Ovary (tissue), 9 donors: Measurements from ENCODE around the gene PCDHGC5. TPM values are rescaled to one million over a fixed set of nuclear protein-coding genes. Genes with fewer than 3 reads are reported as not detected.

Experiments
- DNase-seq, 5 donors: peaks; one replicate each; pipeline ENCODE4 v3.0.0-alpha.2; 2019 to 2020
- H3K27ac ChIP-seq, 2 donors: fragments of 200-600 bp; one replicate each; pipeline versions ENCODE4 v1.5.1 to v1.8.0; 2019 to 2022
- H3K27me3 ChIP-seq: fragments of 200-600 bp; one replicate; pipeline ENCODE4 v1.8.0; 2022
- H3K36me3 ChIP-seq: fragments of 200-600 bp; sonication (generic); one replicate; pipeline ENCODE4 v1.5.1; 2019
- H3K4me1 ChIP-seq: one replicate; pipeline ENCODE4 v1.8.1; 2013; ENCODE audit warnings: mild to moderate bottlenecking, moderate library complexity; ENCODE audit not compliant: insufficient read depth
- H3K4me3 ChIP-seq: fragments of 200-600 bp; sonication (generic); one replicate; pipeline ENCODE4 v1.5.1; 2017
- H3K9me3 ChIP-seq, 2 donors: fragments of 200-600 bp in 1 of 2; sonication (generic) in 1 of 2; one replicate each; pipeline versions ENCODE4 v1.5.1 to v1.8.1; 2013 to 2019; ENCODE audit warnings: mild to moderate bottlenecking in 1 of 2, moderate library complexity in 1 of 2
- EP300 ChIP-seq: sonication (generic); formaldehyde crosslinking; IDR thresholded peaks from one replicate; pipeline ENCODE4 v1.6.1; 2017; ENCODE audit warnings: antibody characterized with exemption
- POLR2A ChIP-seq: fragments of 450-650 bp; IDR thresholded peaks from one replicate; pipeline ENCODE4 v1.6.1; 2017; ENCODE audit warnings: antibody characterized with exemption, mild to moderate bottlenecking, moderate library complexity
- WGBS, 3 donors: extraction: QIAGEN DNeasy Blood & Tissue Kit in 1 of 3; methylation state at CpG; one replicate each; pipeline versions ENCODE4 v1.1.5 to v1.1.7; 2013 to 2017; 5-methylcytosine and 5-hydroxymethylcytosine counted together
- intact Hi-C, 4 donors: fragments of 100-400 bp; cut with DNase I; formaldehyde crosslinking; loops; one replicate each; pipeline versions ENCODE4 v1.11.0 to v1.15.1; 2022 to 2023
- polyA plus RNA-seq, 2 donors: library from polyadenylated mRNA; stranded (reverse); fragments of 200-250 nt in 1 of 2; fragments of 350-450 nt in 1 of 2; fragmentation: Illumina TruSeq in 1 of 2; extraction: RNeasy Lipid Tissue Mini Kit (QIAGEN cat#74804) in 1 of 2; gene quantifications; one replicate each; pipeline ENCODE4 v1.2.3, GENCODE V29; 2013 to 2014
- total RNA-seq, 7 donors: library from RNA; depleted of rRNA in 2 of 7; stranded (reverse); fragments of >200 nt in 2 of 7; fragmentation: NEBNext Ultra II Directional in 3 of 7; extraction: Animal tissue kit (Norgen Biotek cat#: 25700) in 3 of 7; gene quantifications; one replicate each; pipeline versions ENCODE4 v1.1.0 to v1.2.4, GENCODE V29; 2016 to 2023
- TF ChIP-seq, protein P1 (sequence below), 3 donors: fragments of 450-650 bp in 2 of 3; fragments of 200-600 bp in 1 of 3; IDR thresholded peaks; one replicate each; pipeline versions ENCODE4 v1.5.1 to v1.8.0; 2016 to 2022; ENCODE audit warnings: antibody characterized with exemption in 3 of 3, mild to moderate bottlenecking in 1 of 3
- donor health status: DM: no; HTN: no; CAD: no; lungs with moderate emphysema.
- donor health status: DM: no; HTN: no; CAD: no.
- donor health status: Bipolar disorder and iron deficiency.
- donor health status: DM: yes; HTN: yes; CAD: no.
- donor health status: DM: no; HTN: no; CAD: no.
- donor health status: DM: yes; HTN: yes; CAD: no.

PCDHGC5 gene
- total and polyA plus RNA-seq, 9 donors: 0.19 to 3.5 (median 1.8) TPM

DNA sequence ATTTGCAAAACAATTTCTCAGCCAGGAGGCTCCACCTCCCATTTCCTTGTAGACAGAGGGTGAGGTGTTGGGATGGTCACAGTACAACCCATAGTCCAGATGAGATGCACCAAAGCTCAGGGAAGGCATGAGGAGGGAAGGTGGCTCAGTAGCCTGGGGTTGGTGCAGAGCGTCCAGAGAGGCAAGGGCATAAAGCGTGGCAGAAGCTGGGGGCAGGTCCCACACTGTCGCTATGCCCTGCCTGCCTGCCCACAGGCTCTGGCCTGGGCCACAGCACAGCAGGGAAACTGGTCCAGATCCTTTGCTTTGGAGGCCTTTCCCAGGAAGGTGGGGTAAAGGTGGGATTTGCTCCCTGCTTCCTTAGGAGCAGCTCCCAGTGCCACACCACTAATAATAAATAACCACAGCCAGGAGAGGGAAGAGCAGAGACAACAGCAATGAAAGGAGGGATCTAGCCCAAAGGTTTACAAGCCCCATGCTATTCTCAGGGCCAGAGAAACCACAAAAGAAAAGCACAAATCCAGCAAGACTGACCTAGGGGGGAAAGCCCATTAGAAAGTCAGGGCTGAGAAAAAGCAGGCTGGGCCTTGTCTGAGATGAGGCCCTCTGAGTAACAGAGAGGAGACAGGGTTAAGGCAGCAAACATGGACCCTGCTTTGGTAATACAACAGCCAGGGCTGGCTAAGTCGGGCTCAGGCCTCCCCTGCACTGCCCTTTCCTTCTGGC, 27.2 kb downstream of the PCDHGC5 start:
- 71 to 76% (median 72%) methylated on average over 4 of the region's 4 CpGs for WGBS, 3 donors
- H3K27me3 ChIP-seq: no peaks in the 10 kb centered on the region
- H3K4me1 ChIP-seq: peaks cover 6% of the 10 kb centered on the region
- intact Hi-C loops: loop anchor here in 1 of 4 donors (5.0 kb wide), 1 partner anchor 41 kb away; no protein-coding TSS in a partner anchor
- TF ChIP-seq EP300: no peak
- TF ChIP-seq POLR2A: no peak
- TF ChIP-seq, protein P1, sequence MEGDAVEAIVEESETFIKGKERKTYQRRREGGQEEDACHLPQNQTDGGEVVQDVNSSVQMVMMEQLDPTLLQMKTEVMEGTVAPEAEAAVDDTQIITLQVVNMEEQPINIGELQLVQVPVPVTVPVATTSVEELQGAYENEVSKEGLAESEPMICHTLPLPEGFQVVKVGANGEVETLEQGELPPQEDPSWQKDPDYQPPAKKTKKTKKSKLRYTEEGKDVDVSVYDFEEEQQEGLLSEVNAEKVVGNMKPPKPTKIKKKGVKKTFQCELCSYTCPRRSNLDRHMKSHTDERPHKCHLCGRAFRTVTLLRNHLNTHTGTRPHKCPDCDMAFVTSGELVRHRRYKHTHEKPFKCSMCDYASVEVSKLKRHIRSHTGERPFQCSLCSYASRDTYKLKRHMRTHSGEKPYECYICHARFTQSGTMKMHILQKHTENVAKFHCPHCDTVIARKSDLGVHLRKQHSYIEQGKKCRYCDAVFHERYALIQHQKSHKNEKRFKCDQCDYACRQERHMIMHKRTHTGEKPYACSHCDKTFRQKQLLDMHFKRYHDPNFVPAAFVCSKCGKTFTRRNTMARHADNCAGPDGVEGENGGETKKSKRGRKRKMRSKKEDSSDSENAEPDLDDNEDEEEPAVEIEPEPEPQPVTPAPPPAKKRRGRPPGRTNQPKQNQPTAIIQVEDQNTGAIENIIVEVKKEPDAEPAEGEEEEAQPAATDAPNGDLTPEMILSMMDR (IDR thresholded peaks at IDR 0.05): no peak
- no peaks in the 10 kb centered on the region for H3K36me3 ChIP-seq
- no peaks in the 10 kb centered on the region for H3K9me3 ChIP-seq
- DNase-seq: no peak
- peak overlapping the region in 1 of 2 donors; percentile 3 for H3K27ac ChIP-seq
- H3K4me3 ChIP-seq: no peak overlapping the region

DNA sequence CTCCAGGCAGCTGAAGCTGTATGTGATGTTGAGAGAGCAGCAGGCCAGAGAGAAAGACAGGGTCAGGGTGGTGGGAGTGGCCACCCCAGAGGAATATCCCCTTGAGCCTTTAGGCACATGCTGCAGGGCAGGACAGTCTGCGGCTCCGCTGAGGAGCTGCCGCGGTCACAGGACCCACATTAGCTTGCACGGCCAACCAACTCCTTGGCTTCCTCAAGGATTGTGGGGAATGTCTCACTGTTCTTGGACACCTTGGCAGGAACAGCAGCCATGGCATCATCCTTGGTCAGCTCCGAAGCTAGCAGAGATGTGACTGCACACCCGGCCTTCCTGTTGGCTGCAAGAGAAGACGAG, 27.8 kb downstream of the PCDHGC5 start:
- intact Hi-C loops: loop anchor here in 1 of 4 donors (5.0 kb wide), 1 partner anchor 41 kb away; no protein-coding TSS in a partner anchor
- no peaks in the 10 kb centered on the region for H3K36me3 ChIP-seq
- 90 to 97% (median 93%) methylated on average over 8 of the region's 8 CpGs for WGBS, 3 donors
- no peak overlapping the region for H3K4me3 ChIP-seq
- no peaks in the 10 kb centered on the region for H3K9me3 ChIP-seq
- DNase-seq: no peak
- H3K27me3 ChIP-seq: no peaks in the 10 kb centered on the region
- TF ChIP-seq, protein P1 (IDR thresholded peaks at IDR 0.05): no peak
- TF ChIP-seq POLR2A (no peak), EP300 (no peak)
- H3K27ac ChIP-seq: no peak overlapping the region
- H3K4me1 ChIP-seq: peaks cover 6% of the 10 kb centered on the region

DNA sequence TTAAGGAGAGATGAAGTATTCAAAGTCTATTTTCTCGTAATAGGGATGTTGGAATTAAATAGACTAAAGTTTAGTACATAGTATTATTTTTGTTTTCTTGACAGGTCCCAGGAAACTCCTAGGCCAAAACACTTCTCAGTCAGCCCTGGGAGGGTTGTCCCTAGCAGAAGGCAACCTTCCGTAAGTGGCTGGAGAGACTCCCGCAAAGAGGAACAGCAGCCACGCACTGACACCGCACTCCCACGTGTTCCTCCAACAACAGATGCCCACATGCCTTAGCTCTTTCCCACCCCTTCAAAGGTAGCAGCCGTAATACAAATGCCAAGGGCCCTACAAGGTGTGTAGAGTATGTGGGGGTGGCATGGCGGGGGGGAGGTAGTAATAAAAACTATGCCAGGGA, 28.4 kb downstream of the PCDHGC5 start:
- intact Hi-C loops: loop anchor here in 1 of 4 donors (5.0 kb wide), 1 partner anchor 40 kb away; no protein-coding TSS in a partner anchor
- peaks cover 6% of the 10 kb centered on the region for H3K4me1 ChIP-seq
- WGBS, 3 donors: 80 to 87% (median 82%) methylated on average over 8 of the region's 8 CpGs

DNA sequence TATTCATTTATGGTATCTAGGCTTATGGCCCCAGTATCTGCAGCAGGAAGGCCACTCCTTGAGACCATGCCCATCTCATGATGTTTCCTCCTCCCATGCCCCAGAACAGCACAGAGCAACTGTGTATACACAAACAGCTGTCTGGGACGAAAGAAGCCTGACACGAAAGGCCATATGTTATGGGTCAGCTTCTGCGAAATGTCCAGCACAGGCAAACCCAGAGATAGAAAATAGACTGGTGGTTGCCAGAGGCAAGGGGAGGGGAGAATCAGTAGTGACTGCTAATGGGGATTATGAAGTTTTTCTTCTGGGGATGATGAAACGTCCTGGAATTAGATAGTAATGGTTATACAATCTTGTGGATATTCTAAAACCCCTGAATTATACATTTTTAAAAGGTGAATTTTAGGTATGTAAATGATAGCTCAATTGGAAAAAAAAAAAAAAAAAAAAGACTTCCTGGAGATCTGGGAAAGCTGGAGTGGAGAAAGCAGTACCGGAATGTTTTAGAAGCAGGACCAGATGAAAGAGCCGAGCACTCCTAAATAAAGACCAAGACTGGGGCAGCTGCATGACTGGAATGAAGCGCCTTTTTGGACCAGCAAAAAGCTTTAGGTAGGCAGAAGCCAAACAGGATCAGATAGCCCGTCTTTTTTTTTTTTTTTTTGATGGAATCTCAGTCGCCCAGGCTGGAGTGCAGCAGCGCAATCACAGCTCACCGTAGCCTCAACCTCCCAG, 29.2 kb downstream of the PCDHGC5 start:
- H3K36me3 ChIP-seq: no peaks in the 10 kb centered on the region
- no peaks in the 10 kb centered on the region for H3K9me3 ChIP-seq
- no peaks in the 10 kb centered on the region for H3K27me3 ChIP-seq
- no peak overlapping the region for H3K27ac ChIP-seq
- H3K4me3 ChIP-seq: no peak overlapping the region
- intact Hi-C loops: loop anchor here in 1 of 4 donors (5.0 kb wide), 1 partner anchor 39 kb away; no protein-coding TSS in a partner anchor
- TF ChIP-seq, protein P1 (IDR thresholded peaks at IDR 0.05): no peak
- TF ChIP-seq EP300: no peak
- no peak for TF ChIP-seq POLR2A
- H3K4me1 ChIP-seq: peaks cover 6% of the 10 kb centered on the region
- 64 to 76% (median 73%) methylated on average over 11 of the region's 11 CpGs for WGBS, 3 donors
- DNase-seq: no peak

More for the DNA sequence above, 28.4 kb downstream of the PCDHGC5 start:
- no peak overlapping the region for H3K4me3 ChIP-seq
- no peak overlapping the region for H3K27ac ChIP-seq
- H3K36me3 ChIP-seq: no peaks in the 10 kb centered on the region
- no peak for DNase-seq
- TF ChIP-seq, protein P1 (IDR thresholded peaks at IDR 0.05): no peak
- TF ChIP-seq EP300 (no peak), POLR2A (no peak)
- H3K9me3 ChIP-seq: no peaks in the 10 kb centered on the region
- no peaks in the 10 kb centered on the region for H3K27me3 ChIP-seq
